HG02970 (cell line): ENCODE results near the gene RBM28.

Experiments
- ATAC-seq: cut with Tn5 transposase; IDR thresholded peaks from one replicate; pipeline ENCODE4 v1.9.1; 2021; ENCODE audit warnings: mild to moderate bottlenecking, moderate library complexity, moderate number of reproducible peaks; ENCODE audit not compliant: unreplicated experiment, low FRiP score

Gene RBM28

GRCh38 chr7:128265156-128265905 is 78.4 kb downstream of the RBM28 start:
- no peak for ATAC-seq

- no peak for ATAC-seq
These were observed 79.2 kb downstream of the RBM28 start for GRCh38 chr7:128264477-128264876.

- ATAC-seq = no peak
These were observed 80.3 kb downstream of the RBM28 start for GRCh38 chr7:128263420-128263819.

GRCh38 chr7:128262273-128263028 is 81.3 kb downstream of the RBM28 start:
- no peak for ATAC-seq

- ATAC-seq = no peak
These were observed 83.5 kb downstream of the RBM28 start for GRCh38 chr7:128260069-128260795.

GRCh38 chr7:128259131-128260061 is 84.3 kb downstream of the RBM28 start:
- ATAC-seq = no peak

- no peak for ATAC-seq
These were observed 86.2 kb downstream of the RBM28 start for GRCh38 chr7:128257458-128257857.

- ATAC-seq = no peak
These were observed 88.4 kb downstream of the RBM28 start for GRCh38 chr7:128255271-128255670.

GRCh38 chr7:128254470-128254869 is 89.2 kb downstream of the RBM28 start:
- no peak for ATAC-seq

- ATAC-seq = no peak
These were observed 90.0 kb downstream of the RBM28 start for GRCh38 chr7:128253701-128254100.

GRCh38 chr7:128251337-128251736 is 92.4 kb downstream of the RBM28 start:
- no peak for ATAC-seq
